Activated T-cell treated with anti-CD3 and anti-CD28 coated beads, Interleukin-2, amount 50 U/mL, for 72 hours (primary cell): ENCODE data around the gene OR52M1. TPM values are rescaled to one million over a fixed set of nuclear protein-coding genes. Genes with fewer than 3 reads are reported as not detected.

Experiments used
- ATAC-seq, 2 donors: fragments of 150-1000 bp; cut with Tn5 transposase; replicated peaks in 1 of 2; 2 replicates each; pipeline ENCODE4 v1.10.0; 2021; ENCODE audit warnings: moderate library complexity in 2 of 2, mild to moderate bottlenecking in 1 of 2
- DNase-seq, 2 donors: peaks; one replicate each; pipeline ENCODE4 v3.0.0; 2021 to 2022; ENCODE audit warnings: mixed read lengths in 1 of 2
- H3K27ac Mint-ChIP-seq: one replicate; pipeline ENCODE4 v1.8.0; 2022; ENCODE audit warnings: mild to moderate bottlenecking, moderate library complexity, mixed read lengths
- H3K27me3 Mint-ChIP-seq: one replicate; pipeline ENCODE4 v1.8.0; 2022; ENCODE audit warnings: low read depth, mixed read lengths
- H3K36me3 Mint-ChIP-seq, 2 donors: one replicate each; pipeline ENCODE4 v1.8.0; 2022; ENCODE audit warnings: mixed read lengths in 2 of 2, mild to moderate bottlenecking in 1 of 2; ENCODE audit not compliant: insufficient read depth in 2 of 2
- H3K4me1 Mint-ChIP-seq: one replicate; pipeline ENCODE4 v1.8.0; 2022; ENCODE audit warnings: low read depth, mixed read lengths
- H3K4me3 Mint-ChIP-seq, 2 donors: one replicate each; pipeline ENCODE4 v1.8.0; 2022; ENCODE audit warnings: mild to moderate bottlenecking in 2 of 2, mixed read lengths in 2 of 2, moderate library complexity in 2 of 2
- H3K9me3 Mint-ChIP-seq, 2 donors: one replicate each; pipeline ENCODE4 v1.8.0; 2022; ENCODE audit warnings: mixed read lengths in 2 of 2
- total RNA-seq, 2 donors: library from RNA; stranded (reverse); gene quantifications; one replicate each; pipeline ENCODE4 v1.2.3, GENCODE V29; 2022

Gene OR52M1
- total RNA-seq, 2 donors from 2014 or later = not detected

GRCh38 chr11:4541071-4541470 is 3.9 kb upstream of the OR52M1 start:
- Mint-ChIP-seq H3K27me3 (peaks cover 14% of the 10 kb centered on the region), H3K4me3 (no peak overlapping the region), H3K4me1 (no peaks in the 10 kb centered on the region), H3K27ac (no peak overlapping the region), H3K36me3 (no peaks in the 10 kb centered on the region), H3K9me3 (no peaks in the 10 kb centered on the region)
- ATAC-seq (no peak), DNase-seq (no peak)

DNA sequence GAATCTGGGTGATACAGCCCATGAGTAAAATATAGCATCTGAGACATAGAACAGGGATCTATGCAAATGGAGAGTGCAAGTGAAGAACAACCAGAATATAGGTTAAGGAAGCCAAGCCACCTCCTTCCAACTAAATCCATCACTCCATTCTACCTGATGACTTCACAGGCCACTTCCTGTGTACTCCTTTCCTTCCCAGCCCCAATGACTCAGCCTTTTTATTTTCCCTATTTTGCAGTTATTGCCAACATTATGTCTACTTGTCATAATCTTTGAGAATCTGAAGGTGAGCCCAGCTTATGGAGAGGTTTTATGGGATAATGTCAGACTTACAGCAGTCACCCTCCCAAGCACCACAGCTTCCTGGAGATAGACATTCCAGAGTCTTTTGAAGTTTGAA is 1.4 kb upstream of the OR52M1 start:
- Mint-ChIP-seq H3K4me3 (no peak overlapping the region), H3K27ac (no peak overlapping the region), H3K27me3 (peaks cover 4% of the 10 kb centered on the region), H3K4me1 (no peaks in the 10 kb centered on the region), H3K36me3 (no peaks in the 10 kb centered on the region), H3K9me3 (no peaks in the 10 kb centered on the region)
- ATAC-seq (no peak), DNase-seq (no peak)

GRCh38 chr11:4546878-4547277 is 1.9 kb downstream of the OR52M1 start:
- Mint-ChIP-seq H3K36me3 (no peaks in the 10 kb centered on the region), H3K27me3 (no peaks in the 10 kb centered on the region), H3K4me1 (no peaks in the 10 kb centered on the region), H3K4me3 (no peak overlapping the region), H3K27ac (no peak overlapping the region), H3K9me3 (no peaks in the 10 kb centered on the region)
- ATAC-seq = no peak
- no peak for DNase-seq

DNA sequence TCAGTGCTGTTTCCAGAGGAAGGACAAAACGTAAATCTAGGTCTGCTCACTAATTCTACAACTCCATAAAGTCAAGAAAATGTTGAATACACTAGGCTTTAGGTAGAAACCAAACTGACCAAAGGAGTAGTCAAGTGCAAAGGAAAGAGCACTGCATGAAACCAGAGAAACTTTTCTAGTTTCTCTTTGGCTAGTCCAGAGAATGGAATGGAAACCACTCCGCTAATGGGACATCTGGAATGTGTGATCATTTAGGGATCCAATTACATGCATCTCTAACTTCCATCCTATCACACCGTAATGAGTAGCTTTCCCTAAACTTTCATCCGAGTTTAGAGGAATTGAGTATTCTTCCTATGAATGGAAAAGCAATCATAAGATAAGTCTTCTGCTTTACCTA is 2.4 kb downstream of the OR52M1 start:
- H3K4me1 Mint-ChIP-seq = no peaks in the 10 kb centered on the region
- no peaks in the 10 kb centered on the region for H3K9me3 Mint-ChIP-seq
- no peaks in the 10 kb centered on the region for H3K27me3 Mint-ChIP-seq
- ATAC-seq (no peak), DNase-seq (no peak)
- no peak overlapping the region for H3K27ac Mint-ChIP-seq
- H3K4me3 Mint-ChIP-seq = no peak overlapping the region
- H3K36me3 Mint-ChIP-seq = no peaks in the 10 kb centered on the region

- Mint-ChIP-seq H3K4me3 (no peak overlapping the region), H3K4me1 (no peaks in the 10 kb centered on the region), H3K36me3 (no peaks in the 10 kb centered on the region), H3K27me3 (no peaks in the 10 kb centered on the region), H3K9me3 (no peaks in the 10 kb centered on the region), H3K27ac (no peak overlapping the region)
- ATAC-seq (no peak), DNase-seq (no peak)
Measured at GRCh38 chr11:4551346-4551979, 6.5 kb downstream of the OR52M1 start.

DNA sequence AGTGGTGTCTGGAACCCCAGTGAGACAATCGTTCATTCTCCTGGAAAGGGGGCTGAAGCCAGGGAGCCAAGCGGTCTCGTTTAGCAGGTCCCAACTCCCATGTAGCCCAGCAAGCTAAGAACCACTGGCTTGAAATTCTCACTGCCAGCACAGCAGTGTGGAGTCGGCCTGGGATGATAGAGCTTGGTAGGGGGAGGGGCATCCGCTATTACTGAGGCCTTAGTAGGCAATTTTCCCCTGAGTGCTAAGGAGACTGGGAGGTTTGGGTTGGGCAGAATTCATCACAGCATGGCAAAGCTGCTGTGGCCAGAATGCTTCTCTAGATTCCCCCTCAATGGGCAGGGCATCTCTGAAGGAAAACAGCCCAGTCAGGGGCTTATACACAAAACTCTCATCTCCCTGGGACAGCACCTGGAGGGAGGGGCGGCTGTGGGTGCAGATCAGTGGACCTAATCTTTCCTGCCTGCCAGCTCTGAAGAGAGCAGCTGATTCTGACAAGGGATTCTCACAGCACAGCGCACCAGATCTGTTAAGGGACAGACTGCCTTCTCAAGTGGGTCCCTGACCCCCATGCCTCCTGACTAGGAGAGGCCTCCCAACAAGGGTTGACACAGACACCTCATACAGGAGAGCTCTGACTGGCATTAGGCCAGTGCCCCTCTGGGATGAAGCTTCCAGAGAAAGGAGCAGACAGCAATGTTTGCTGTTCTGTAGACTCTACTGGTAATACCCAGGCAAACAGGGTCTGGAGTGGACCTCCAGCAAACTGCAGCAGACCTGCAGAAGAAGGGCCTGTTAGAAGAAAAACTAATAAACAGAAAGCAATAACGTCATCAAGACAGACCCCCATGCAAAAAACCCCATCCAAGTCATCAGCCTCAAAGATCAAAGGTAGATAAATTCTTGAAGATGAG is 14.8 kb downstream of the OR52M1 start:
- Mint-ChIP-seq H3K9me3 (peaks cover 6% of the 10 kb centered on the region in 2 donors), H3K4me3 (no peak overlapping the region), H3K4me1 (no peaks in the 10 kb centered on the region), H3K36me3 (peaks cover 1 to 8% of the 10 kb centered on the region in 2 donors), H3K27ac (no peak overlapping the region), H3K27me3 (peaks cover 26% of the 10 kb centered on the region)
- ATAC-seq (no peak), DNase-seq (no peak)

DNA sequence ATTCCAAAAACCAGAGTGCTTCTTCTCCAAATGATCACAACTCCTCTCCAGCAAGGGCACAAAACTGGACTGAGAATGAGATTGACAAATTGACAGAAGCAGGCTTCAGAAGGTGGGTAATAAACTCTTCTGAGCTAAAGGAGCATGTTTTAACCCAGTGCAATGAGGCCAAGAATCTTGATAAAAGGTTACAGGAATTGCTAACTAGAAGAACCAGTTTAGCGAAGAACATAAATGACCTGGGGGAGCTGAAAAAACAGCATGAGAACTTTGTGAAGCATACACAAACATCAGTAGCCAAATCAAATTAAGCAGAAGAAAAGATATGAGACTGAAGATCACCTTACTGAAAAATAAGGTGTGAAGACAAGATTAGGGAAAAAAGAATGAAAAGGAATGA is 15.5 kb downstream of the OR52M1 start:
- Mint-ChIP-seq H3K4me1 (no peaks in the 10 kb centered on the region), H3K27ac (no peak overlapping the region), H3K4me3 (no peak overlapping the region), H3K36me3 (peaks cover 1 to 8% of the 10 kb centered on the region in 2 donors), H3K27me3 (peaks cover 26% of the 10 kb centered on the region), H3K9me3 (peaks cover 6% of the 10 kb centered on the region in 2 donors)
- DNase-seq (no peak), ATAC-seq (no peak)

- no peak overlapping the region for H3K27ac Mint-ChIP-seq
- ATAC-seq (no peak), DNase-seq (no peak)
- peaks cover 13% of the 10 kb centered on the region for H3K27me3 Mint-ChIP-seq
- H3K9me3 Mint-ChIP-seq = peaks cover 6% of the 10 kb centered on the region in 2 donors
- no peaks in the 10 kb centered on the region for H3K4me1 Mint-ChIP-seq
- H3K4me3 Mint-ChIP-seq = no peak overlapping the region
- peaks cover 1 to 8% of the 10 kb centered on the region in 2 donors for H3K36me3 Mint-ChIP-seq
Measured at GRCh38 chr11:4565371-4565770, 20.4 kb downstream of the OR52M1 start.

GRCh38 chr11:4569075-4569474 is 24.1 kb downstream of the OR52M1 start:
- H3K9me3 Mint-ChIP-seq = peaks cover 1 to 2% of the 10 kb centered on the region in 2 donors
- no peak for ATAC-seq
- peaks cover 0 to 2% of the 10 kb centered on the region in 2 donors for H3K36me3 Mint-ChIP-seq
- no peak for DNase-seq
- no peak overlapping the region for H3K4me3 Mint-ChIP-seq
- H3K27ac Mint-ChIP-seq = no peak overlapping the region
- H3K27me3 Mint-ChIP-seq = peaks cover 12% of the 10 kb centered on the region
- no peaks in the 10 kb centered on the region for H3K4me1 Mint-ChIP-seq

DNA sequence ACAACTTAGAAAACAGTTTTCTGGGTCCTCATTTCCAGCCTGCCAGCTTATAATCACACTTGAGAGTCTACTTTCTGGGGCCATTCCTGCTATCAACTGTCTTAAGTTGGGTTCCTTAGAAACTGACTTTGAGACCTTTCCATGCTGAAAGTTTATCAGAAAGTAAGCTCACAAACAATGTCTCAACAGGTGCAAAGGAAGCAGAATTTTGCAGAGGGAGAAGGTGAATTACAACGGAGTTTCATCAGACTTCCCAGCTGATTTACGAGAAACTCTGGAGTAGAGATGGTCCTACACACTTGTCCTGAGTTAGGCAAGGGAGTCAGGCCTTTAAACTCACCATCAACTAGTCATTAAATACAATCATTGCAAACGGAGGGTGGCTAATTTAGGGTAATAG is 31.9 kb downstream of the OR52M1 start:
- H3K9me3 Mint-ChIP-seq = peaks cover 1 to 2% of the 10 kb centered on the region in 2 donors
- H3K36me3 Mint-ChIP-seq = no peaks in the 10 kb centered on the region
- no peak overlapping the region for H3K27ac Mint-ChIP-seq
- ATAC-seq = no peak
- peaks cover 6% of the 10 kb centered on the region for H3K4me1 Mint-ChIP-seq
- H3K27me3 Mint-ChIP-seq = peaks cover 28% of the 10 kb centered on the region
- H3K4me3 Mint-ChIP-seq = no peak overlapping the region
- DNase-seq = no peak

DNA sequence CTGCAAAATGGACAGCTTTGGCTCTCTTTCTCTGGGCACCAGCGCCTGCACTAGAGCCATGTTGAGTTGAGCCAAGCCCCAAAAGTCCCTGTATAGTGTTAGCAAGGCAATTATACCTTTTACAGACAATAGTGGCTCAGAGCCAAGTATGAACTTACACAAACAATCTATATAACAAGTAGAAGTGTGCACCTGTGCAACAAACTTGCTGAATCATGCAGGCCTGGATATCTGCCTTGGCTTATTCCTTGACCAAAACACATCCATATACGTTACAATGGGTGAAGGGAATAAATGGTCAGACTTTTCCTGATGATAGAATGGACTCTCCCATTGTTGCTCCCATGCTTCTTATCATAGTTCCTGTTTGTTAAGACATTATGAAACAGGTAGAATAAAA is 32.8 kb downstream of the OR52M1 start:
- no peak overlapping the region for H3K27ac Mint-ChIP-seq
- H3K4me1 Mint-ChIP-seq = peaks cover 6% of the 10 kb centered on the region
- no peak for ATAC-seq
- peaks cover 1 to 2% of the 10 kb centered on the region in 2 donors for H3K9me3 Mint-ChIP-seq
- H3K27me3 Mint-ChIP-seq = peaks cover 26% of the 10 kb centered on the region
- DNase-seq = no peak
- H3K36me3 Mint-ChIP-seq = no peaks in the 10 kb centered on the region
- no peak overlapping the region for H3K4me3 Mint-ChIP-seq

DNA sequence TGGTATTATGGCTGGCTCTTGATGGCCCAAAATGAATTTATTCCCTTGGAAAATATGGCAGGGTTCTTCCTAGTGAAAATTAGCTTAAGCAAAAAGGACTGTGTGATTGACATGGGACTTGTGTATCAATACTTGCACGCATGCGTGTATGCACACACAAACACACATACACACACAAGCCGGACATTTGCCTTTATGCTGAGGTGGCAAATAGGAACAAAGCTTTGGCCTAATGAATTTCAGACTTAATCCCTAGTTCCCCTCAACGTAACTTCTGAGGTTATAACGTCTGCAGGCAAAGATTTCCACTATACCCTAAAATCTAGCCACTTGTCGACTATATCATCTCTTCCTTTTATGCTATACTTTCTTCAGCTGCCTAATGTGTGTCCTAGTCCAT is 33.6 kb downstream of the OR52M1 start:
- Mint-ChIP-seq H3K4me3 (no peak overlapping the region), H3K27ac (no peak overlapping the region), H3K4me1 (peaks cover 6% of the 10 kb centered on the region), H3K27me3 (peaks cover 30% of the 10 kb centered on the region), H3K36me3 (no peaks in the 10 kb centered on the region), H3K9me3 (peaks cover 1 to 2% of the 10 kb centered on the region in 2 donors)
- ATAC-seq (no peak), DNase-seq (no peak)

GRCh38 chr11:4580124-4580523 is 35.1 kb downstream of the OR52M1 start:
- DNase-seq (no peak), ATAC-seq (no peak)
- Mint-ChIP-seq H3K27ac (no peak overlapping the region), H3K27me3 (peaks cover 31% of the 10 kb centered on the region), H3K9me3 (peaks cover 0 to 2% of the 10 kb centered on the region in 2 donors), H3K36me3 (no peaks in the 10 kb centered on the region), H3K4me3 (no peak overlapping the region), H3K4me1 (peaks cover 6% of the 10 kb centered on the region)
